ENCODE measurements around the gene ZNF90. TPM values are rescaled to one million over a fixed set of nuclear protein-coding genes. Genes with fewer than 3 reads are reported as not detected.
A peak's percentile ranks its signal among the peaks of the same experiment; 100 is the strongest.
"Not testable (repeated sequence)": the region's sequence is repeated elsewhere in the genome, so short reads cannot be mapped to it uniquely, and the experiment has no call there.

Gene ZNF90
- total and polyA plus RNA-seq, 2 experiments from 2014 or later: 1.6 to 1.8 TPM

GRCh38 chr19:20072936-20073335 lies 4.9 kb upstream of the ZNF90 start:
- no peaks in the 10 kb centered on the region for H3K36me3 ChIP-seq (ENCODE audit: low read depth)
- no peak overlapping the region for H3K4me2 ChIP-seq (ENCODE audit: unreplicated experiment)
- 65% methylated on average over 5 of the region's 5 CpGs for WGBS, 2 experiments (ENCODE audit: low coverage in 1 of 2, low lambda C conversion rate in 2 of 2, missing lambda C conversion rate in 2 of 2)
- H2AFZ ChIP-seq: no peak overlapping the region
- H3K9ac ChIP-seq: no peak overlapping the region
- H3K79me2 ChIP-seq (ENCODE audit: insufficient read depth): no peaks in the 10 kb centered on the region
- TF ChIP-seq EZH2phosphoT487 (IDR thresholded peaks at IDR 0.05; ENCODE audit: insufficient read depth, low read depth): no peak
- no peak for TF ChIP-seq EZH2 (IDR thresholded peaks at IDR 0.05; ENCODE audit: insufficient read depth, poor library complexity, severe bottlenecking)
- H3K9me2 ChIP-seq (ENCODE audit: insufficient read depth): no peaks in the 10 kb centered on the region
- H3K27me3 ChIP-seq (replicated peaks; ENCODE audit: insufficient read depth): no peaks in the 10 kb centered on the region
- no peaks in the 10 kb centered on the region for H3F3A ChIP-seq (ENCODE audit: insufficient read depth)
- DNase-seq: no peak
- no peak overlapping the region for H3K27ac ChIP-seq
- H3K4me3 ChIP-seq: no peak overlapping the region
- no peaks in the 10 kb centered on the region for H3K4me1 ChIP-seq (ENCODE audit: insufficient read depth)
- H4K20me1 ChIP-seq (ENCODE audit: insufficient read depth): no peaks in the 10 kb centered on the region
- in situ Hi-C loops (cut with MboI): no loop called here
- no peaks in the 10 kb centered on the region for H3K9me3 ChIP-seq (ENCODE audit: low read depth)

GRCh38 chr19:20078581-20079031 lies 806 bp downstream of the ZNF90 start:
- peak; percentile 64 for DNase-seq
- 1 to 2% methylated on average over 16 to 19 of the region's 19 CpGs for WGBS, 2 experiments (ENCODE audit: low coverage in 1 of 2, low lambda C conversion rate in 2 of 2, missing lambda C conversion rate in 2 of 2)
- H3K4me1 ChIP-seq (ENCODE audit: insufficient read depth): peaks cover 5% of the 10 kb centered on the region; the same call in 1 of the 2 replicates
- peak overlapping the region; percentile 99 for H2AFZ ChIP-seq
- no peaks in the 10 kb centered on the region for H4K20me1 ChIP-seq (ENCODE audit: insufficient read depth)
- TF ChIP-seq EZH2phosphoT487 (IDR thresholded peaks at IDR 0.05; ENCODE audit: insufficient read depth, low read depth): no peak
- no peak for TF ChIP-seq EZH2 (IDR thresholded peaks at IDR 0.05; ENCODE audit: insufficient read depth, poor library complexity, severe bottlenecking)
- H3K27ac ChIP-seq: peak overlapping the region; percentile 49
- H3K27me3 ChIP-seq (replicated peaks; ENCODE audit: insufficient read depth): no peaks in the 10 kb centered on the region
- H3K4me3 ChIP-seq: peak overlapping the region; percentile 94
- H3K36me3 ChIP-seq (ENCODE audit: low read depth): no peaks in the 10 kb centered on the region
- in situ Hi-C loops (cut with MboI): no loop called here
- peak overlapping the region; percentile 74 for H3K9ac ChIP-seq
- no peaks in the 10 kb centered on the region for H3K9me3 ChIP-seq (ENCODE audit: low read depth)
- peak overlapping the region; percentile 99 for H3K4me2 ChIP-seq (ENCODE audit: unreplicated experiment)
- 0 out of 2 replicates have a peak, but pooled peaks cover 2% of the 10 kb centered on the region for H3K79me2 ChIP-seq (ENCODE audit: insufficient read depth)
- H3K9me2 ChIP-seq (ENCODE audit: insufficient read depth): no peaks in the 10 kb centered on the region
- peaks cover 12% of the 10 kb centered on the region for H3F3A ChIP-seq (ENCODE audit: insufficient read depth)

GRCh38 chr19:20079476-20079875 lies 1.7 kb downstream of the ZNF90 start:
- no peak for TF ChIP-seq EZH2phosphoT487 (IDR thresholded peaks at IDR 0.05; ENCODE audit: insufficient read depth, low read depth)
- no peak for TF ChIP-seq EZH2 (IDR thresholded peaks at IDR 0.05; ENCODE audit: insufficient read depth, poor library complexity, severe bottlenecking)
- H3K4me1 ChIP-seq (ENCODE audit: insufficient read depth): peaks cover 5% of the 10 kb centered on the region; the same call in 1 of the 2 replicates
- no peaks in the 10 kb centered on the region for H3K36me3 ChIP-seq (ENCODE audit: low read depth)
- no peaks in the 10 kb centered on the region for H3K9me3 ChIP-seq (ENCODE audit: low read depth)
- H3K9me2 ChIP-seq (ENCODE audit: insufficient read depth): no peaks in the 10 kb centered on the region
- H3K9ac ChIP-seq: peak overlapping the region; percentile 74
- peak overlapping the region; percentile 94 for H3K4me3 ChIP-seq
- WGBS, 2 experiments (ENCODE audit: low coverage in 1 of 2, low lambda C conversion rate in 2 of 2, missing lambda C conversion rate in 2 of 2): 47 to 50% methylated on average over 8 of the region's 8 CpGs
- DNase-seq: peak; percentile 14
- no peaks in the 10 kb centered on the region for H4K20me1 ChIP-seq (ENCODE audit: insufficient read depth)
- H2AFZ ChIP-seq: peak overlapping the region; percentile 99
- no peaks in the 10 kb centered on the region for H3K27me3 ChIP-seq (replicated peaks; ENCODE audit: insufficient read depth)
- peak overlapping the region; percentile 99 for H3K4me2 ChIP-seq (ENCODE audit: unreplicated experiment)
- in situ Hi-C loops (cut with MboI): no loop called here
- H3K79me2 ChIP-seq (ENCODE audit: insufficient read depth): peaks cover 10% of the 10 kb centered on the region; the same call in 1 of the 2 replicates
- no peak overlapping the region for H3K27ac ChIP-seq
- H3F3A ChIP-seq (ENCODE audit: insufficient read depth): peaks cover 12% of the 10 kb centered on the region

GRCh38 chr19:20080656-20081055 lies 2.9 kb downstream of the ZNF90 start:
- no peaks in the 10 kb centered on the region for H3K36me3 ChIP-seq (ENCODE audit: low read depth)
- H3K4me2 ChIP-seq (ENCODE audit: unreplicated experiment): no peak overlapping the region
- H3K4me3 ChIP-seq: no peak overlapping the region
- H3K4me1 ChIP-seq (ENCODE audit: insufficient read depth): peaks cover 5% of the 10 kb centered on the region; the same call in 1 of the 2 replicates
- H3K79me2 ChIP-seq (ENCODE audit: insufficient read depth): peaks cover 13% of the 10 kb centered on the region; the same call in 1 of the 2 replicates
- H3K9me3 ChIP-seq (ENCODE audit: low read depth): no peaks in the 10 kb centered on the region
- WGBS, 2 experiments (ENCODE audit: low coverage in 1 of 2, low lambda C conversion rate in 2 of 2, missing lambda C conversion rate in 2 of 2): 55 to 60% methylated on average over 3 of the region's 3 CpGs
- H3K9me2 ChIP-seq (ENCODE audit: insufficient read depth): no peaks in the 10 kb centered on the region
- no peaks in the 10 kb centered on the region for H3K27me3 ChIP-seq (replicated peaks; ENCODE audit: insufficient read depth)
- no peak for TF ChIP-seq EZH2 (IDR thresholded peaks at IDR 0.05; ENCODE audit: insufficient read depth, poor library complexity, severe bottlenecking)
- no peak for TF ChIP-seq EZH2phosphoT487 (IDR thresholded peaks at IDR 0.05; ENCODE audit: insufficient read depth, low read depth)
- no peak for DNase-seq
- no peaks in the 10 kb centered on the region for H4K20me1 ChIP-seq (ENCODE audit: insufficient read depth)
- no peak overlapping the region for H3K9ac ChIP-seq
- in situ Hi-C loops (cut with MboI): no loop called here
- H2AFZ ChIP-seq: no peak overlapping the region
- no peak overlapping the region for H3K27ac ChIP-seq
- peaks cover 12% of the 10 kb centered on the region for H3F3A ChIP-seq (ENCODE audit: insufficient read depth)

- H3K27ac ChIP-seq; DNase-seq; H3K4me2 ChIP-seq (ENCODE audit: unreplicated experiment); H3K36me3 ChIP-seq (ENCODE audit: low read depth); in situ Hi-C loops (cut with MboI); H3K9me3 ChIP-seq (ENCODE audit: low read depth); H3K9me2 ChIP-seq (ENCODE audit: insufficient read depth); H3K9ac ChIP-seq; H2AFZ ChIP-seq; H3K4me3 ChIP-seq; H4K20me1 ChIP-seq (ENCODE audit: insufficient read depth); H3K27me3 ChIP-seq (replicated peaks; ENCODE audit: insufficient read depth); H3K4me1 ChIP-seq (ENCODE audit: insufficient read depth): not testable (repeated sequence)
- peaks cover 15% of the 10 kb centered on the region; the same call in 1 of the 2 replicates for H3K79me2 ChIP-seq (ENCODE audit: insufficient read depth)
- H3F3A ChIP-seq (ENCODE audit: insufficient read depth): peaks cover 12% of the 10 kb centered on the region
- WGBS, 2 experiments (ENCODE audit: low coverage in 1 of 2, low lambda C conversion rate in 2 of 2, missing lambda C conversion rate in 2 of 2): 58 to 61% methylated on average over 3 of the region's 3 CpGs
Measured at GRCh38 chr19:20082232-20082833, 4.5 kb downstream of the ZNF90 start.

- H3K36me3 ChIP-seq (ENCODE audit: low read depth); H3K9me3 ChIP-seq (ENCODE audit: low read depth); H3K9ac ChIP-seq; H4K20me1 ChIP-seq (ENCODE audit: insufficient read depth); H2AFZ ChIP-seq; H3K4me1 ChIP-seq (ENCODE audit: insufficient read depth); H3K4me2 ChIP-seq (ENCODE audit: unreplicated experiment); H3K9me2 ChIP-seq (ENCODE audit: insufficient read depth); H3K4me3 ChIP-seq; in situ Hi-C loops (cut with MboI); H3K27ac ChIP-seq; DNase-seq; H3K27me3 ChIP-seq (replicated peaks; ENCODE audit: insufficient read depth): not testable (repeated sequence)
- Histone ChIP-seq H3K79me2 (ENCODE audit: insufficient read depth) (peaks cover 17% of the 10 kb centered on the region; the same call in 1 of the 2 replicates), H3F3A (ENCODE audit: insufficient read depth) (peaks cover 12% of the 10 kb centered on the region)
- WGBS, 2 experiments (ENCODE audit: low coverage in 1 of 2, low lambda C conversion rate in 2 of 2, missing lambda C conversion rate in 2 of 2): 70 to 80% methylated on average over 7 of the region's 7 CpGs
Measured at GRCh38 chr19:20082876-20083275, 5.1 kb downstream of the ZNF90 start.

Data from GM23248 (cell line).